Uterus (tissue), 2 donors: ENCODE measurements around the gene RNF32.

Experiments used
- POLR2A ChIP-seq, 2 donors: fragments of 450-650 bp; IDR thresholded peaks; one replicate each; pipeline ENCODE4 v1.6.1; 2016; ENCODE audit warnings: antibody characterized with exemption in 2 of 2, mild to moderate bottlenecking in 1 of 2, moderate library complexity in 1 of 2
- TF ChIP-seq, protein P1 (sequence below), 4 experiments: fragments of 200-600 bp in 2 of 4; fragments of 450-650 bp in 2 of 4; sonication (generic) in 2 of 4; IDR thresholded peaks; one replicate each; pipeline ENCODE4 v1.5.1; 2016 to 2019; ENCODE audit warnings: antibody characterized with exemption in 4 of 4, mild to moderate bottlenecking in 2 of 4, moderate library complexity in 1 of 4

DNA sequence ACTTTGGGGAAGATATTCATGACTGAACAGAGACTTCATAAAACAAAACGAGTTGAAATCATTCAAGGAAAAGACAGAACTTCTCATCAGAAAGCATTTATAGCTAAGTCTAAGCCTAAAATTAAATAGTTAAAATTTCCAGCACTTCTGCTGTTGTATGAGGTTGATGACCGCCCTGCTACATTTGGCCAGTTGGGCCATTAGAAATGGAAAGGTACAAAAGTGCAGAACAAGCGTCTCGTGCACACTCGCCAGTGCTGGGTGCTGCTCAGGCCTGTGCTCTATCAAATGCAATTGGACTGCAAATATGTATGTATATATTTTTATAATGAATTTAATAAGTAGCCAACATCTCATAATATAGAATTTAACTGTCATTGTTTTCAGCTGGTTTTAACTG lies 34.4 kb upstream of the RNF32 start:
- TF ChIP-seq, protein P1, sequence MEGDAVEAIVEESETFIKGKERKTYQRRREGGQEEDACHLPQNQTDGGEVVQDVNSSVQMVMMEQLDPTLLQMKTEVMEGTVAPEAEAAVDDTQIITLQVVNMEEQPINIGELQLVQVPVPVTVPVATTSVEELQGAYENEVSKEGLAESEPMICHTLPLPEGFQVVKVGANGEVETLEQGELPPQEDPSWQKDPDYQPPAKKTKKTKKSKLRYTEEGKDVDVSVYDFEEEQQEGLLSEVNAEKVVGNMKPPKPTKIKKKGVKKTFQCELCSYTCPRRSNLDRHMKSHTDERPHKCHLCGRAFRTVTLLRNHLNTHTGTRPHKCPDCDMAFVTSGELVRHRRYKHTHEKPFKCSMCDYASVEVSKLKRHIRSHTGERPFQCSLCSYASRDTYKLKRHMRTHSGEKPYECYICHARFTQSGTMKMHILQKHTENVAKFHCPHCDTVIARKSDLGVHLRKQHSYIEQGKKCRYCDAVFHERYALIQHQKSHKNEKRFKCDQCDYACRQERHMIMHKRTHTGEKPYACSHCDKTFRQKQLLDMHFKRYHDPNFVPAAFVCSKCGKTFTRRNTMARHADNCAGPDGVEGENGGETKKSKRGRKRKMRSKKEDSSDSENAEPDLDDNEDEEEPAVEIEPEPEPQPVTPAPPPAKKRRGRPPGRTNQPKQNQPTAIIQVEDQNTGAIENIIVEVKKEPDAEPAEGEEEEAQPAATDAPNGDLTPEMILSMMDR (IDR thresholded peaks at IDR 0.05), result no peak
- no peak for TF ChIP-seq POLR2A (IDR thresholded peaks at IDR 0.05)
